NT2/D1 (cell line): ENCODE measurements around the gene SDCCAG8.

Experiments
- DNase-seq: peaks from one replicate; pipeline ENCODE4 v3.0.0-alpha.2; 2011; ENCODE audit warnings: low read depth, low spot score
- H3K27me3 ChIP-seq: 2 replicates; pipeline ENCODE4 v1.6.0; 2011; ENCODE audit warnings: mild to moderate bottlenecking; ENCODE audit not compliant: insufficient read length, insufficient read depth
- H3K36me3 ChIP-seq: 2 replicates; pipeline ENCODE4 v1.6.1; 2011; ENCODE audit warnings: mild to moderate bottlenecking, low read length, mixed read lengths; ENCODE audit not compliant: insufficient read depth, insufficient read length
- H3K4me1 ChIP-seq: 2 replicates; pipeline ENCODE4 v1.5.1; 2011; ENCODE audit not compliant: insufficient read depth, insufficient read length
- H3K4me3 ChIP-seq: 2 replicates; pipeline ENCODE4 v1.5.1; 2011; ENCODE audit warnings: low read depth; ENCODE audit not compliant: insufficient read length
- H3K9ac ChIP-seq: 2 replicates; pipeline ENCODE4 v1.6.0; 2011; ENCODE audit warnings: low read depth; ENCODE audit not compliant: insufficient read length
- H3K9me3 ChIP-seq: 2 replicates; pipeline ENCODE4 v1.5.1; 2011; ENCODE audit warnings: mild to moderate bottlenecking, low read length; ENCODE audit not compliant: insufficient read depth
- SUZ12 ChIP-seq: IDR thresholded peaks from 2 replicates; pipeline ENCODE4 v1.6.1; 2011; ENCODE audit not compliant: insufficient read length, insufficient read depth; ENCODE audit errors: extremely low read depth
- YY1 ChIP-seq: IDR thresholded peaks from 2 replicates; pipeline ENCODE4 v1.6.1; 2011; ENCODE audit not compliant: insufficient read length, insufficient read depth
- ZNF274 ChIP-seq: IDR thresholded peaks from 2 replicates; pipeline ENCODE4 v1.6.1; 2011; ENCODE audit warnings: mild to moderate bottlenecking, low read depth, low read length

Gene SDCCAG8

GRCh38 chr1:243348331-243348730, 92.5 kb downstream of the SDCCAG8 start:
- Histone ChIP-seq H3K9me3 (no peaks in the 10 kb centered on the region), H3K36me3 (peaks cover 5% of the 10 kb centered on the region), H3K27me3 (no peaks in the 10 kb centered on the region), H3K9ac (no peak overlapping the region), H3K4me1 (no peaks in the 10 kb centered on the region), H3K4me3 (no peak overlapping the region)
- TF ChIP-seq ZNF274 (no peak), YY1 (no peak), SUZ12 (no peak)
- no peak for DNase-seq

- no peak overlapping the region for H3K4me3 ChIP-seq
- no peaks in the 10 kb centered on the region for H3K4me1 ChIP-seq
- peaks cover 5% of the 10 kb centered on the region for H3K36me3 ChIP-seq
- no peaks in the 10 kb centered on the region for H3K9me3 ChIP-seq
- TF ChIP-seq ZNF274 (no peak), SUZ12 (no peak), YY1 (no peak)
- H3K27me3 ChIP-seq = no peaks in the 10 kb centered on the region
- no peak for DNase-seq
- no peak overlapping the region for H3K9ac ChIP-seq
Measured at GRCh38 chr1:243349128-243349527, 93.3 kb downstream of the SDCCAG8 start.

GRCh38 chr1:243351337-243351736, 95.5 kb downstream of the SDCCAG8 start:
- Histone ChIP-seq H3K4me3 (no peak overlapping the region), H3K9me3 (no peaks in the 10 kb centered on the region), H3K9ac (no peak overlapping the region), H3K4me1 (no peaks in the 10 kb centered on the region), H3K27me3 (no peaks in the 10 kb centered on the region), H3K36me3 (no peaks in the 10 kb centered on the region)
- no peak for DNase-seq
- TF ChIP-seq ZNF274 = no peak

- Histone ChIP-seq H3K9ac (no peak overlapping the region), H3K27me3 (no peaks in the 10 kb centered on the region), H3K36me3 (no peaks in the 10 kb centered on the region), H3K9me3 (no peaks in the 10 kb centered on the region), H3K4me3 (no peak overlapping the region), H3K4me1 (no peaks in the 10 kb centered on the region)
- DNase-seq = no peak
- no peak for TF ChIP-seq SUZ12
- TF ChIP-seq YY1 = no peak
- no peak for TF ChIP-seq ZNF274
Measured at GRCh38 chr1:243354511-243355153, 98.8 kb downstream of the SDCCAG8 start.

- Histone ChIP-seq H3K9me3 (no peaks in the 10 kb centered on the region), H3K27me3 (no peaks in the 10 kb centered on the region), H3K9ac (no peak overlapping the region), H3K4me1 (no peaks in the 10 kb centered on the region), H3K36me3 (peaks cover 2% of the 10 kb centered on the region), H3K4me3 (no peak overlapping the region)
- DNase-seq = no peak
- TF ChIP-seq SUZ12 = no peak
- TF ChIP-seq ZNF274 = no peak
- TF ChIP-seq YY1 = no peak
Measured at GRCh38 chr1:243363832-243364231, 108.0 kb downstream of the SDCCAG8 start.

GRCh38 chr1:243364330-243364729, 108.5 kb downstream of the SDCCAG8 start:
- Histone ChIP-seq H3K4me1 (no peaks in the 10 kb centered on the region), H3K27me3 (no peaks in the 10 kb centered on the region), H3K4me3 (no peak overlapping the region), H3K9me3 (no peaks in the 10 kb centered on the region), H3K36me3 (peaks cover 2% of the 10 kb centered on the region), H3K9ac (no peak overlapping the region)
- TF ChIP-seq YY1 (no peak), SUZ12 (no peak), ZNF274 (no peak)
- DNase-seq = no peak

GRCh38 chr1:243364866-243365265, 109.0 kb downstream of the SDCCAG8 start:
- no peak for TF ChIP-seq YY1
- no peak for TF ChIP-seq ZNF274

GRCh38 chr1:243367314-243367713, 111.5 kb downstream of the SDCCAG8 start:
- H3K27me3 ChIP-seq = no peaks in the 10 kb centered on the region
- no peaks in the 10 kb centered on the region for H3K9me3 ChIP-seq
- H3K4me3 ChIP-seq = no peak overlapping the region
- H3K36me3 ChIP-seq = no peaks in the 10 kb centered on the region
- TF ChIP-seq YY1 (no peak), SUZ12 (no peak), ZNF274 (no peak)
- H3K4me1 ChIP-seq = no peaks in the 10 kb centered on the region
- H3K9ac ChIP-seq = no peak overlapping the region
- DNase-seq = no peak

More at GRCh38 chr1:243364866-243365265, 109.0 kb downstream of the SDCCAG8 start:
- H3K4me1 ChIP-seq = no peaks in the 10 kb centered on the region
- no peaks in the 10 kb centered on the region for H3K9me3 ChIP-seq
- H3K9ac ChIP-seq = no peak overlapping the region
- H3K36me3 ChIP-seq = peaks cover 2% of the 10 kb centered on the region
- no peaks in the 10 kb centered on the region for H3K27me3 ChIP-seq
- H3K4me3 ChIP-seq = no peak overlapping the region
- no peak for DNase-seq
